ENCODE results near the gene TEX101. TPM values are rescaled to one million over a fixed set of nuclear protein-coding genes. Genes with fewer than 3 reads are reported as not detected.
"Not testable (repeated sequence)": the region's sequence is repeated elsewhere in the genome, so short reads cannot be mapped to it uniquely, and the experiment has no call there.

Gene TEX101
- not detected for total RNA-seq
- long read RNA-seq = 0 reads

- ATAC-seq = no peak
- DNase-seq = no peak
- intact Hi-C loops (cut with DNase I) = no loop called here
Observed at GRCh38 chr19:43414554-43414953, at the start of gene TEX101. TSS of gene TEX101 (plus strand) at chr19:43414890. CDS start at chr19:43415920, 1,030 bp downstream.

- DNase-seq; intact Hi-C loops (cut with DNase I); ATAC-seq: not testable (repeated sequence)
Observed at GRCh38 chr19:43365677-43366076, 49.0 kb upstream of the TEX101 start.

- ATAC-seq (no peak), DNase-seq (no peak)
- intact Hi-C loops (cut with DNase I) = no loop called here
Observed at GRCh38 chr19:43367822-43368221, 46.9 kb upstream of the TEX101 start.

GRCh38 chr19:43368897-43369296, 45.8 kb upstream of the TEX101 start:
- intact Hi-C loops (cut with DNase I); ATAC-seq: not testable (repeated sequence)

GRCh38 chr19:43371909-43372308, 42.8 kb upstream of the TEX101 start:
- ATAC-seq (no peak), DNase-seq (no peak)
- intact Hi-C loops (cut with DNase I) = no loop called here

More at GRCh38 chr19:43368897-43369296, 45.8 kb upstream of the TEX101 start:
- DNase-seq = not testable (repeated sequence)

- intact Hi-C loops (cut with DNase I) = no loop called here
- no peak for ATAC-seq
- no peak for DNase-seq
Observed at GRCh38 chr19:43372462-43372861, 42.2 kb upstream of the TEX101 start.

GRCh38 chr19:43377624-43378023, 37.1 kb upstream of the TEX101 start:
- ATAC-seq; intact Hi-C loops (cut with DNase I); DNase-seq: not testable (repeated sequence)

- ATAC-seq (no peak), DNase-seq (no peak)
- intact Hi-C loops (cut with DNase I) = no loop called here
Observed at GRCh38 chr19:43380008-43380407, 34.7 kb upstream of the TEX101 start.

GRCh38 chr19:43380771-43381386, 33.8 kb upstream of the TEX101 start:
- intact Hi-C loops (cut with DNase I) = no loop called here
- ATAC-seq (no peak), DNase-seq (no peak)

- ATAC-seq; DNase-seq; intact Hi-C loops (cut with DNase I): not testable (repeated sequence)
Observed at GRCh38 chr19:43382586-43383216, 32.0 kb upstream of the TEX101 start.

GRCh38 chr19:43383254-43383653, 31.4 kb upstream of the TEX101 start:
- intact Hi-C loops (cut with DNase I); ATAC-seq; DNase-seq: not testable (repeated sequence)

- ATAC-seq; intact Hi-C loops (cut with DNase I); DNase-seq: not testable (repeated sequence)
Observed at GRCh38 chr19:43383759-43384158, 30.9 kb upstream of the TEX101 start.

GRCh38 chr19:43390903-43391551, 23.7 kb upstream of the TEX101 start:
- DNase-seq; intact Hi-C loops (cut with DNase I); ATAC-seq: not testable (repeated sequence)

GRCh38 chr19:43391552-43391935, 23.1 kb upstream of the TEX101 start:
- DNase-seq; ATAC-seq; intact Hi-C loops (cut with DNase I): not testable (repeated sequence)

- intact Hi-C loops (cut with DNase I); ATAC-seq; DNase-seq: not testable (repeated sequence)
Observed at GRCh38 chr19:43393501-43393900, 21.2 kb upstream of the TEX101 start.

- ATAC-seq = no peak
- intact Hi-C loops (cut with DNase I) = no loop called here
- DNase-seq = no peak
Observed at GRCh38 chr19:43395561-43395960, 19.1 kb upstream of the TEX101 start.

- ATAC-seq (no peak), DNase-seq (no peak)
- intact Hi-C loops (cut with DNase I) = no loop called here
Observed at GRCh38 chr19:43406297-43406696, 8.4 kb upstream of the TEX101 start.

GRCh38 chr19:43407416-43408005, 7.2 kb upstream of the TEX101 start:
- ATAC-seq (no peak), DNase-seq (no peak)

GRCh38 chr19:43408043-43408442, 6.6 kb upstream of the TEX101 start:
- intact Hi-C loops (cut with DNase I) = no loop called here
- ATAC-seq = no peak

More at GRCh38 chr19:43407416-43408005, 7.2 kb upstream of the TEX101 start:
- intact Hi-C loops (cut with DNase I) = no loop called here

GRCh38 chr19:43409415-43409814, 5.3 kb upstream of the TEX101 start:
- intact Hi-C loops (cut with DNase I) = no loop called here
- no peak for DNase-seq
- ATAC-seq = no peak

More at GRCh38 chr19:43408043-43408442, 6.6 kb upstream of the TEX101 start:
- DNase-seq = no peak

All from left cardiac atrium (tissue), 4 donors.